ENCODE measurements around the gene BLM. TPM values are rescaled to one million over a fixed set of nuclear protein-coding genes. Genes with fewer than 3 reads are reported as not detected.

The BLM gene
- total RNA-seq, 1 experiment from 2014 or later = 40.0 TPM

GRCh38 chr15:90801803-90802202, 84.7 kb downstream of the BLM start:
- CTCF ChIA-PET = no interaction called here
- POLR2A ChIA-PET (ENCODE audit: low non-redundant PET) = no interaction called here
- no peaks in the 10 kb centered on the region for H3K4me1 ChIP-seq (ENCODE audit: insufficient read depth, low read length, poor library complexity, severe bottlenecking)

GRCh38 chr15:90807074-90807785, 90.1 kb downstream of the BLM start:
- Histone ChIP-seq H3K27me3 (replicated peaks; ENCODE audit: insufficient read depth, low read depth, low read length, poor library complexity) (no peaks in the 10 kb centered on the region), H3K36me3 (ENCODE audit: insufficient read depth, low read length, poor library complexity, severe bottlenecking) (peaks cover 31% of the 10 kb centered on the region), H3K4me3 (ENCODE audit: low read depth, low read length, poor library complexity, severe bottlenecking) (no peak overlapping the region), H3K27ac (ENCODE audit: low read depth, low read length, poor library complexity, severe bottlenecking) (no peak overlapping the region), H3K9me3 (ENCODE audit: low read depth, low read length, poor library complexity, severe bottlenecking) (no peaks in the 10 kb centered on the region), H3K4me1 (ENCODE audit: insufficient read depth, low read length, poor library complexity, severe bottlenecking) (no peaks in the 10 kb centered on the region)
- no TSS peak for BruUV-seq (replicated peaks)
- intact Hi-C loops (cut with micrococcal nuclease; ENCODE audit: unreplicated experiment) = no loop called here
- TF ChIP-seq EZH2 (IDR thresholded peaks at IDR 0.05; ENCODE audit: borderline replicate concordance, low read depth, low read length, poor library complexity, severe bottlenecking) = no peak
- no peak for TF ChIP-seq CTCF (conservative IDR thresholded peaks at IDR 0.05; ENCODE audit: low read depth, low read length)
- no peak for DNase-seq (ENCODE audit: low spot score)
- ChIA-PET POLR2A (ENCODE audit: low non-redundant PET) (no interaction called here), CTCF (no interaction called here)

More at GRCh38 chr15:90801803-90802202, 84.7 kb downstream of the BLM start:
- intact Hi-C loops (cut with micrococcal nuclease; ENCODE audit: unreplicated experiment) = no loop called here
- no peaks in the 10 kb centered on the region for H3K9me3 ChIP-seq (ENCODE audit: low read depth, low read length, poor library complexity, severe bottlenecking)
- H3K4me3 ChIP-seq (ENCODE audit: low read depth, low read length, poor library complexity, severe bottlenecking) = no peak overlapping the region
- H3K27ac ChIP-seq (ENCODE audit: low read depth, low read length, poor library complexity, severe bottlenecking) = no peak overlapping the region
- no peak for DNase-seq (ENCODE audit: low spot score)
- TF ChIP-seq EZH2 (IDR thresholded peaks at IDR 0.05; ENCODE audit: borderline replicate concordance, low read depth, low read length, poor library complexity, severe bottlenecking) (no peak), CTCF (conservative IDR thresholded peaks at IDR 0.05; ENCODE audit: low read depth, low read length) (no peak)
- H3K27me3 ChIP-seq (replicated peaks; ENCODE audit: insufficient read depth, low read depth, low read length, poor library complexity) = no peaks in the 10 kb centered on the region
- no TSS peak for BruUV-seq (replicated peaks)
- peaks cover 3% of the 10 kb centered on the region for H3K36me3 ChIP-seq (ENCODE audit: insufficient read depth, low read length, poor library complexity, severe bottlenecking)

DNA sequence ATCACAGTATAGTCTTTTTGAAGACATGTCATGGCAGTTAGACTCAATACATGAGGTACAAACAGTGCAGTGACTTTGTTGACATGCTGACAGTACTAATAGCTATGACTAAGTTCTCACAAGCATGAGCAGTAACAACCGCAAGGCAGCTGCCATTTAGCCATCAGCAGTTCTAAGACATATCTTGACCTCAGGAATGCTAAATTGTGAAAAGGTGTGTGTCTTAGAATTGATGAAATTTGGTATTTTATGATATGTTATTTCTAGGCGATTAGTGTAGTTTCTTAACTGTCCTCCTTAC, 90.6 kb downstream of the BLM start:
- ChIA-PET POLR2A (ENCODE audit: low non-redundant PET) (no interaction called here), CTCF (no interaction called here)
- Histone ChIP-seq H3K27me3 (replicated peaks; ENCODE audit: insufficient read depth, low read depth, low read length, poor library complexity) (no peaks in the 10 kb centered on the region), H3K4me1 (ENCODE audit: insufficient read depth, low read length, poor library complexity, severe bottlenecking) (no peaks in the 10 kb centered on the region), H3K36me3 (ENCODE audit: insufficient read depth, low read length, poor library complexity, severe bottlenecking) (peaks cover 31% of the 10 kb centered on the region), H3K9me3 (ENCODE audit: low read depth, low read length, poor library complexity, severe bottlenecking) (no peaks in the 10 kb centered on the region), H3K4me3 (ENCODE audit: low read depth, low read length, poor library complexity, severe bottlenecking) (no peak overlapping the region), H3K27ac (ENCODE audit: low read depth, low read length, poor library complexity, severe bottlenecking) (no peak overlapping the region)
- intact Hi-C loops (cut with micrococcal nuclease; ENCODE audit: unreplicated experiment) = no loop called here
- no peak for DNase-seq (ENCODE audit: low spot score)
- BruUV-seq (replicated peaks) = no TSS peak
- TF ChIP-seq CTCF (conservative IDR thresholded peaks at IDR 0.05; ENCODE audit: low read depth, low read length) (no peak), EZH2 (IDR thresholded peaks at IDR 0.05; ENCODE audit: borderline replicate concordance, low read depth, low read length, poor library complexity, severe bottlenecking) (no peak)
